ENCODE measurements around the gene LAMA3.
A peak's percentile ranks its signal among the peaks of the same experiment; 100 is the strongest.
"Not testable (repeated sequence)": the region's sequence is repeated elsewhere in the genome, so short reads cannot be mapped to it uniquely, and the experiment has no call there.

LAMA3 gene

GRCh38 chr18:23703987-23704384, 14.7 kb downstream of the LAMA3 start:
- no peak for FAIRE-seq

GRCh38 chr18:23704806-23705205, 15.6 kb downstream of the LAMA3 start:
- DNase-seq (ENCODE audit: insufficient read length, low spot score) (no peak), FAIRE-seq (no peak)

More at GRCh38 chr18:23703987-23704384, 14.7 kb downstream of the LAMA3 start:
- DNase-seq (ENCODE audit: insufficient read length, low spot score): no peak

GRCh38 chr18:23706971-23707640, 17.9 kb downstream of the LAMA3 start:
- DNase-seq (ENCODE audit: insufficient read length, low spot score) (no peak), FAIRE-seq (no peak)

- FAIRE-seq (no peak), DNase-seq (ENCODE audit: insufficient read length, low spot score) (no peak)
Measured at GRCh38 chr18:23710068-23710527, 20.8 kb downstream of the LAMA3 start.

- DNase-seq (ENCODE audit: insufficient read length, low spot score): no peak
- FAIRE-seq: no peak
Measured at GRCh38 chr18:23710946-23711345, 21.7 kb downstream of the LAMA3 start.

GRCh38 chr18:23711426-23711825, 22.2 kb downstream of the LAMA3 start:
- DNase-seq (ENCODE audit: insufficient read length, low spot score) (no peak), FAIRE-seq (no peak)

GRCh38 chr18:23712445-23712844, 23.2 kb downstream of the LAMA3 start:
- DNase-seq (ENCODE audit: insufficient read length, low spot score) (no peak), FAIRE-seq (peak; percentile 8)

GRCh38 chr18:23714576-23714975, 25.3 kb downstream of the LAMA3 start:
- no peak for FAIRE-seq
- DNase-seq (ENCODE audit: insufficient read length, low spot score): no peak

GRCh38 chr18:23716079-23716478, 26.8 kb downstream of the LAMA3 start:
- not testable (repeated sequence) for FAIRE-seq; DNase-seq (ENCODE audit: insufficient read length, low spot score)

GRCh38 chr18:23716516-23716915, 27.3 kb downstream of the LAMA3 start:
- DNase-seq (ENCODE audit: insufficient read length, low spot score) (no peak), FAIRE-seq (no peak)

GRCh38 chr18:23716966-23717365, 27.7 kb downstream of the LAMA3 start:
- DNase-seq (ENCODE audit: insufficient read length, low spot score) (no peak), FAIRE-seq (no peak)

GRCh38 chr18:23718243-23718720, 29.0 kb downstream of the LAMA3 start:
- no peak for DNase-seq (ENCODE audit: insufficient read length, low spot score)
- FAIRE-seq: no peak

- DNase-seq (ENCODE audit: insufficient read length, low spot score): no peak
- no peak for FAIRE-seq
Measured at GRCh38 chr18:23718731-23719130, 29.5 kb downstream of the LAMA3 start.

- FAIRE-seq: no peak
- no peak for DNase-seq (ENCODE audit: insufficient read length, low spot score)
Measured at GRCh38 chr18:23719634-23720201, 30.5 kb downstream of the LAMA3 start.

- DNase-seq (ENCODE audit: insufficient read length, low spot score): no peak
- no peak for FAIRE-seq
Measured at GRCh38 chr18:23721696-23722480, 32.6 kb downstream of the LAMA3 start.

GRCh38 chr18:23722646-23723045, 33.4 kb downstream of the LAMA3 start:
- FAIRE-seq (no peak), DNase-seq (ENCODE audit: insufficient read length, low spot score) (no peak)

- DNase-seq (ENCODE audit: insufficient read length, low spot score): no peak
- FAIRE-seq: no peak
Measured at GRCh38 chr18:23723121-23723520, 33.9 kb downstream of the LAMA3 start.

- FAIRE-seq: no peak
Measured at GRCh38 chr18:23724681-23725080, 35.4 kb downstream of the LAMA3 start.

GRCh38 chr18:23725351-23725750, 36.1 kb downstream of the LAMA3 start:
- FAIRE-seq (no peak), DNase-seq (ENCODE audit: insufficient read length, low spot score) (no peak)

More at GRCh38 chr18:23724681-23725080, 35.4 kb downstream of the LAMA3 start:
- no peak for DNase-seq (ENCODE audit: insufficient read length, low spot score)

- DNase-seq (ENCODE audit: insufficient read length, low spot score) (no peak), FAIRE-seq (no peak)
Measured at GRCh38 chr18:23725827-23726661, 36.8 kb downstream of the LAMA3 start.

All from GM19239 (cell line).